ENCODE results near the gene WDCP. TPM values are rescaled to one million over a fixed set of nuclear protein-coding genes. Genes with fewer than 3 reads are reported as not detected.

WDCP gene
- total and polyA plus RNA-seq, 2 donors (not counting 1 experiment from before 2014, with no cell fraction given) = 3.9 to 21.6 TPM

GRCh38 chr2:24084386-24085199 is 37.4 kb upstream of the WDCP start, which contains the start of gene TP53I3:
Gene TP53I3 (minus strand): TSS chr2:24084834. CDS start chr2:24084326, 508 bp downstream.
- ATAC-seq (ENCODE audit: low read depth) (peak; percentile 86), DNase-seq (peak; percentile 89)
- H3K4me1 ChIP-seq (ENCODE audit: control insufficient read depth in 2 of 2, insufficient read depth in 2 of 2, low read length in 2 of 2) = peaks cover 12 to 20% of the 10 kb centered on the region in 2 donors
- Mint-ChIP-seq H3K27me3 (no peaks in the 10 kb centered on the region), H3K27ac (peak within 1 kb of the TSS; percentile 95), H3K4me3 (peak within 1 kb of the TSS; percentile 97), H3K9me3 (ENCODE audit: insufficient read depth) (no peaks in the 10 kb centered on the region), H3K4me1 (peaks cover 19% of the 10 kb centered on the region)
- peaks cover 9% of the 10 kb centered on the region for H3K79me2 ChIP-seq (ENCODE audit: control insufficient read depth, insufficient read depth, low read length)
- H2AFZ ChIP-seq (ENCODE audit: insufficient read depth, low read depth, low read length, poor library complexity, severe bottlenecking) = peak within 1 kb of the TSS; percentile 98
- peak within 1 kb of the TSS; percentile 95 for H3K4me2 ChIP-seq (replicated peaks; ENCODE audit: low read depth, low read length, poor library complexity, severe bottlenecking)
- POLR2A ChIA-PET = interaction anchor here (1.0 to 1.7 kb wide), 4 partner anchors 8 to 261 kb away, joined by 3 to 22 read pairs (median 4); partner anchors contain the start of genes ATAD2B and SF3B6
- CTCF ChIA-PET = interaction anchor here (0.5 to 7.3 kb wide), 50 partner anchors 8 to 292 kb away, joined by 3 to 154 read pairs (median 5); partner anchors contain the start of genes ATAD2B, FAM228B, FKBP1B and SF3B6
- intact Hi-C loops (cut with micrococcal nuclease) = loop anchor here (1.0 to 2.0 kb wide), 7 partner anchors 8 to 260 kb away; partner anchors contain the start of genes ATAD2B, SF3B6 and WDCP
- H3K36me3 ChIP-seq (replicated peaks in 1 of 2; ENCODE audit: control extremely low read depth in 1 of 2, control insufficient read depth in 1 of 2, extremely low read depth in 1 of 2, insufficient read depth in 2 of 2, low read length in 1 of 2) = peaks cover 2 to 12% of the 10 kb centered on the region in 2 experiments
- peak; percentile 98 for TF ChIP-seq CTCF (IDR thresholded peaks at IDR 0.05)
- no peak for TF ChIP-seq EZH2 (IDR thresholded peaks at IDR 0.05; ENCODE audit: borderline replicate concordance, insufficient read depth, low read depth, low read length, poor library complexity, severe bottlenecking)
- peak within 1 kb of the TSS; percentile 80 for H3K9ac ChIP-seq (ENCODE audit: low read length)
- under 1% methylated on average over 39 of the region's 44 CpGs for WGBS (ENCODE audit: insufficient coverage)
- H3K27ac ChIP-seq (ENCODE audit: low read length in 2 of 2) = peak within 1 kb of the TSS; percentile 58 to 69
- no peaks in the 10 kb centered on the region for H4K20me1 ChIP-seq (ENCODE audit: control insufficient read depth, insufficient read depth, low read length, poor library complexity, severe bottlenecking)
- no peaks in the 10 kb centered on the region for H3K9me3 ChIP-seq (ENCODE audit: control extremely low read depth in 1 of 3, control insufficient read depth in 2 of 3, insufficient read depth in 1 of 3, low read length in 2 of 3)
- no peaks in the 10 kb centered on the region for H3K27me3 ChIP-seq (replicated peaks in 1 of 4; ENCODE audit: control extremely low read depth in 1 of 4, control insufficient read depth in 3 of 4, insufficient read depth in 4 of 4, low read length in 3 of 4)
- H3K4me3 ChIP-seq (ENCODE audit: control extremely low read depth in 1 of 5, extremely low read depth in 1 of 5, insufficient read depth in 1 of 5, low read depth in 2 of 5, low read length in 4 of 5) = peak within 1 kb of the TSS; percentile 36 to 84 (median 68)
